ENCODE results near the gene IL20.
A peak's percentile ranks its signal among the peaks of the same experiment; 100 is the strongest.

IL20 gene

DNA sequence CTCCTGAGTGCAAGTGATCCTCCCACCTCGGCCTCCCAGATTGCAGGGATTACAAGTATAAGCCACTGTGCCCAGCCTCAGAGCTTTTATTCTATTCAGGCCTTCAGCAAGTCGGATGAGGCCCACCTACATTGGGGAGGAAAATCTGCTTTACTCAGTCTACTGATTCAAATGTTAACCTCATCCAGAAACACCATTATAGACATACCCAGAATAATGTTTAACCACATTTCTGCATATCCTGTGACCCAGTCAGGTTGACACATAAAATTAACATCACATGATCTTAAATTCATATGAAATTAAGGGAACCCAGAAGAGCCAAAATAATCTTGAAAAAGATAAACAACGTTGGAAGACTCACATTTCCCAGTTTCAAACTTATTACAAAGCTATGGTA, 14.9 kb downstream of the IL20 start:
- no peak for DNase-seq (ENCODE audit: low spot score)

DNA sequence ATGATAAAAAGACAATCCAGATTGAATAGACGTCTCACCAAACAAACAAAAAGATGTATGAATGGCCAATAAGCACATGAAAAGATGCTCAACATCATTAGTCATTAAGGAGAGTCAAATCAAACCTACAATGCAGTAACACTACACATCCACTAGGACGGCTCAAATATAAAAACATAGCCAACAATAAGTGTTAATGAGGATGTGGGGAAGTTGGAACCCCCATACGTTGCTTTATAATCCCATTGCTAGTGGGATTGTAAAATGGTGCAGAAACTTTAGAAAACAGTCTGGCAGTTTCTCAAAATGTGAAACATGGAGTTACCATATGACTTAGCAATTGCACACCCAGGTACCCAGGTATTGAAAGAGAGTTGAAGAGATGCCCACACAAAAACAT, 17.1 kb downstream of the IL20 start:
- DNase-seq (ENCODE audit: low spot score) = no peak

GRCh38 chr1:206883160-206883559, 17.7 kb downstream of the IL20 start:
- no peak for DNase-seq (ENCODE audit: low spot score)

DNA sequence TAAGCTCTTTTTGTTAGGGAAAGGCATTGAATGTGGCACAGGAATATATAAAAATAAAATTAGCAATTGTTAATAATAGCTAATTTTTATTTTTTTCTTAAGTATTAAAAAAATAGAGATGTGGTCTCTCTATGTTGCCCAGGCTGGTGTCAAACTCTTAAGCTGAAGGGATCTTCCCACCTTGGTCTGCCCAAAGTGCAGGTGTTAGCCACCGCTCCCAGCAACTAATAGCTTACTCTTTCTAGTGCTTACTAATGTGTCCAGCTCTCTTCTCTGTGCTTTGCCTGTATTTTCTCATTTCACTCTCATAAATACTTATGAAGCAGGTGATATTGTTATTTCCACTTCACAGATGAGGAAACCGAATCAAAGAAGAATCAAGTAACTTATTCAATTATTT, 18.5 kb downstream of the IL20 start:
- no peak for DNase-seq (ENCODE audit: low spot score)

DNA sequence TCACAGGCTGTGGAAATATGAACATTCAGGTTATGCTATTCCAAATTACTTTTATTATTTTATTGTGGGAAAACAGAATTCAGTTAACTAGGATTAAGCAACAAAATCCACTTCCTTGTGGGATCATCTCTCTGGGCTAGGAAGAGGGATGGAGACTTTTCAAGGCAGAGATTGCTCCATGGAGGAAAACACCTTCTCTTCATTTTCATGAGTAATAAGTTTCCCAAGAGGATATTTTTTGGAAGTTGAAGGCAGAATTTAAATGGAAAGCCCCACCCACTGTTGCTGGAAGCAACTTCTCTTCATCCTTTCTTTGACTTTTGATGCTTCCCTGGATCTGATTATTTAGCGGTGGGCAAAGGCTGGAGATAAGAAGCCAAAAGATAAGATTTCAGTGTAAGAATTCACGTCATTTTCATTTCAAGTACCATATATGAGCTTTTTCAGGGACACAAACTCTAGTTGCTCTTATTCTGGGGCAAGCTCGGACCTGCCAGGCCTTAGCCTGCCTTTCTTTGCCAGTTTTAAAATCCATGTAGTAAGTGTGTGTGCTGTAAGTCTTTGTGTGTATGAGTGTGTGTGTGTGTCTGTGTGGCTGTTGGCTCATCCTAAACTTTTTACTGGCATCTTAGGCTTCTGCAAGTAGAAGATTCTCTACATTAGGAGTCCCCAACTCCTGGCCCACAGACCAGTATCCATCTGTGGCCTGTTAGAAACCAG, 20.1 kb downstream of the IL20 start:
- DNase-seq (ENCODE audit: low spot score) = no peak

DNA sequence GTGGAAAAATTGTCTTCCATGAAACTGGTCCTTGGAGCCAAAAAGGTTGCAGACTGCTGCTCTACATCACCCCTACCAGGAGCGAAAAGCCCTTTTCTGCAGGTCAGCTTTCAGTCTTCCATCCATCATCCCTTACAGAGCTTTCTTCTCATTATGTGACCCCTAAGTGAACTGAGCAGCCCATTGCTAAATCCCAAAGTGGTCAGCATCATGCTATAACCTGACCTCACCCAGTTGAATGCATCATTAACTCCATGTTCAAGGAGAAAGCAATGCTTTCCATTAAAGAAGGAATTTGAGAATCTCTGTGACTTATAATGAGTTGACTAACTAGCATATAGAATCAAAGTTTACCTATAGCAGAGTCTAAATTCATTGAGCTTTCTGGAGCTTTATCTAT, 21.4 kb downstream of the IL20 start:
- DNase-seq (ENCODE audit: low spot score) = no peak

- no peak for DNase-seq (ENCODE audit: low spot score)
These were observed 22.3 kb downstream of the IL20 start for GRCh38 chr1:206887701-206888100.

GRCh38 chr1:206890125-206891060, 25.0 kb downstream of the IL20 start:
- DNase-seq (ENCODE audit: low spot score) = no peak

DNA sequence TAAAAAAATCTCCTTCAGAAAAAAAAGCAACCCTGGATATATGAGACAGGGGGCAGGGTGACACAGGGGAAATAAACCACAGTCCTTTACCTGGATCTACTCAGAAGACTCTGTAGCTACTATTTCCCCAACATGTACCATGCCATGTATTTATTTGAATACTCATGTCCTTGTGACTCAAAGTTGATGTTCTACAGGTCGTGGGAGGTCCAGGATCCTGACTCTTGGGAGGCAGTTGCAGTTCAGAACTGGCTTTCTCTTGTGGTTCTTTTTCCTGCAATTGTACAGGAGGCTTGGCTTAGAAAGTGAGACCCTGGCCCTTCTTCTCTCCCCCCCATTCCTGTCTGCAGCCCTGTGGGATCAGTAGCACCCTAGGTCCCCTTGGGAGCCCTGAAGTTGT, 26.0 kb downstream of the IL20 start:
- no peak for DNase-seq (ENCODE audit: low spot score)

- no peak for DNase-seq (ENCODE audit: low spot score)
These were observed 27.0 kb downstream of the IL20 start for GRCh38 chr1:206892351-206892984.

DNA sequence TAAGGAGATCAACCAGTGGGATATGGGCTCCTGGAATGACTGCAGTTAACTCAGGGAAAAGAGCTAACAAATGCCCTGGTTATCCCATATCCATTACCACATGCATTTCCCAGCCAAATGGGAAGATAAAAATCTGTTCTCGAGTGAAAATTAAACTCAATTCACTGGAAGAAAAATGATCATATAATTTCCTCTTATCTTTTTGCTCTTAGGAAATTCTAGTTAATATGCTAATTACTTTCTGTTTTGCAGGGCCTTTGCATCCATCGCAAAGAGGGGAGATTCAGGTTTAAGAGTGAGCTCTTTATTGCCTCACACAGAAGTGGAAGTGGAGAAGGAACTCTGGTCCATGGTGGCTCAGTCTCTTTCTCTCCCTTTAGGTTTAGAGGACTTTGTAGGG, 28.0 kb downstream of the IL20 start:
- no peak for DNase-seq (ENCODE audit: low spot score)

DNA sequence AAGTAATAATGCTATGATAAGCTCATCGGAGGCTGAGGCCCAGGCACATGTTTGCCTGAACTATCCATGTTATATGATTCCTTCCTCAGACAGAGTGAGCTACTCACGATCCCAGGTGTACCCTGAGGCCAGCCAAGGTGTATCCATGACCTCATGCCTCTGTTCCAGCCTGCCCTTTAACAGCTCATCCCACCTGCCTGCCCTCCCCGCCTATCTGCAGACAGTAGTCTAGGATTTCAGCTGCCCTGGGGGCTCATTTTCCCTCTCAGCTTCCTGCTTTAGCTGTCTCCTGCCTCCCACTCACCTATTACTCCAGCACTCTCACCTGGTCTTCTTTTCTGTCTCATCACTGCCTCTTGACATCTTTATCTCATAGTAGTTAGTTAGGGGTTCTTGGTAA, 29.9 kb downstream of the IL20 start:
- DNase-seq (ENCODE audit: low spot score) = no peak

- peak; percentile 23 for DNase-seq (ENCODE audit: low spot score)
These were observed 30.4 kb downstream of the IL20 start for GRCh38 chr1:206895837-206896242.

- no peak for DNase-seq (ENCODE audit: low spot score)
These were observed 30.8 kb downstream of the IL20 start for GRCh38 chr1:206896261-206896660.

GRCh38 chr1:206897175-206897574, 31.8 kb downstream of the IL20 start, which contains the start of gene IL24:
TSS of gene IL24 (plus strand) at chr1:206897443. CDS start at chr1:206897833, 390 bp downstream.
- DNase-seq (ENCODE audit: low spot score) = no peak

- no peak for DNase-seq (ENCODE audit: low spot score)
These were observed 32.9 kb downstream of the IL20 start for GRCh38 chr1:206898089-206898914.

DNA sequence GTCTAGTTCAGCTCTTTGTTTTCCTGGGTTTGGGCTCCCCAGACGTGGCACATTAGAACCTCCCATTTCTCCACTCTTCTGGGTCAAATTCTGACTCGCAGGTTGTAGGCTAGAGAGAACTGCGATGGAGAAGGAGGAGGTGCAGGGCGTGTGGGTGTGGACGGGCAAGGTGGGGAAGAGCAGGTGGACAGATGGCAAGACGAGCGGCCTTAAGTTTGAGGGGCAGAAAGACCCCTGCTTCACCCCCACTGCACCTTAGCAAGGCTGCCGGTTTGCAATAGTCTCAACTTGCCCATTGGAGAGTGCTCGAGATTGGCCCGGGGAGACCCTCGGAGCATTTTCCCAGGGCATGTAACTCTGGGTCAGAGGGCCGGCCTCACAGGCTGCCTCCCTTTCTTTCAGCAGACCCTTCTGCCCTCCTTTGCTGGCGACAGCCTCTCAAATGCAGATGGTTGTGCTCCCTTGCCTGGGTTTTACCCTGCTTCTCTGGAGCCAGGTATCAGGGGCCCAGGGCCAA, 33.5 kb downstream of the IL20 start:
- no peak for DNase-seq (ENCODE audit: low spot score)

GRCh38 chr1:206899717-206900116, 34.3 kb downstream of the IL20 start:
- no peak for DNase-seq (ENCODE audit: low spot score)

- DNase-seq (ENCODE audit: low spot score) = no peak
These were observed 34.7 kb downstream of the IL20 start for GRCh38 chr1:206900149-206900548.

GRCh38 chr1:206901944-206902343, 36.5 kb downstream of the IL20 start:
- no peak for DNase-seq (ENCODE audit: low spot score)

GRCh38 chr1:206902702-206903101, 37.3 kb downstream of the IL20 start:
- no peak for DNase-seq (ENCODE audit: low spot score)

DNA sequence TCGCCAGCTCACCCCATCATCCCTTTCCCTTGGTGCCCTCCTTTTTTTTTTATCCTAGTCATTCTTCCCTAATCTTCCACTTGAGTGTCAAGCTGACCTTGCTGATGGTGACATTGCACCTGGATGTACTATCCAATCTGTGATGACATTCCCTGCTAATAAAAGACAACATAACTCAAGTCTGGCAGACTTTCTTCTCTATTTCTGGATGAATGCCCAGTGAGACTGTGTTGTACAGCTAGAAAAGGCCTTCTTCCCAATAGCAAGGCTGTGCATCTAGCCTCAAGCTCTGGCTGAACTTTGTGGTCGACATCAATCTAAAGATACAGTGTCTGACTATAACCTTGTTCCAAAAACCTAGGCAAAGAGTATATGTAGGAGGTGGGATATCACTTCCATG, 38.3 kb downstream of the IL20 start:
- no peak for DNase-seq (ENCODE audit: low spot score)
